Right cardiac atrium (tissue), 5 donors: ENCODE results near the gene FXYD1. TPM values are rescaled to one million over a fixed set of nuclear protein-coding genes. Genes with fewer than 3 reads are reported as not detected.

ENCODE experiments used
- ATAC-seq, 2 donors: fragments of 200-7000 bp; cut with Tn5 transposase; one replicate each; pipeline versions ENCODE4 v1.8.0 to v1.9.1; 2020; ENCODE audit warnings: moderate library complexity in 2 of 2, mild to moderate bottlenecking in 1 of 2
- DNase-seq, 3 donors: peaks; one replicate each; pipeline ENCODE4 v3.0.0-alpha.2; 2020
- H3K27ac ChIP-seq: one replicate; pipeline ENCODE4 v1.5.1; 2013; ENCODE audit warnings: mild to moderate bottlenecking, low read length, control low read depth, moderate library complexity
- H3K27me3 ChIP-seq: one replicate; pipeline ENCODE4 v1.6.1; 2013; ENCODE audit not compliant: control insufficient read depth, insufficient read depth
- H3K4me1 ChIP-seq: one replicate; pipeline ENCODE4 v1.6.1; 2013; ENCODE audit warnings: low read length; ENCODE audit not compliant: control insufficient read depth, insufficient read depth
- H3K4me3 ChIP-seq: one replicate; pipeline ENCODE4 v1.5.1; 2013; ENCODE audit warnings: low read length, control low read depth
- H3K9me3 ChIP-seq: one replicate; pipeline ENCODE4 v1.6.1; 2013; ENCODE audit warnings: low read length; ENCODE audit not compliant: control insufficient read depth
- WGBS: extraction: QIAGEN DNeasy Blood & Tissue Kit; methylation state at CpG from one replicate; pipeline ENCODE4 v1.1.7; 2013; 5-methylcytosine and 5-hydroxymethylcytosine counted together
- intact Hi-C, 4 donors: fragments of 100-400 bp; cut with DNase I; formaldehyde crosslinking; loops; one replicate each; pipeline versions ENCODE4 v1.11.0 to v1.14.0; 2022 to 2023
- polyA plus RNA-seq: library from polyadenylated mRNA; stranded (reverse); fragments of 200-250 nt; gene quantifications from one replicate; pipeline ENCODE4 v1.2.3, GENCODE V29; 2013
- total RNA-seq, 4 donors: library from RNA; stranded (reverse); fragmentation: NEBNext Ultra II Directional; extraction: Animal tissue kit (Norgen Biotek cat#: 25700); gene quantifications; one replicate each; pipeline ENCODE4 v1.2.1, GENCODE V29; 2021
- donor health status: healthy with polysubstance abuse.
- donor health status: DM: no; HTN: yes; CAD: no.
- donor health status: DM: no; HTN: no; CAD: no.
- donor health status: DM: no; HTN: yes; CAD: no; lungs with severe emphysema.
- donor health status: DM: yes; HTN: yes; CAD: no.

FXYD1 gene
- total and polyA plus RNA-seq, 5 donors = 289 to 544 (median 485) TPM

GRCh38 chr19:35107545-35107944 lies 31.1 kb upstream of the FXYD1 start:
- intact Hi-C loops = no loop called here
- no peaks in the 10 kb centered on the region for H3K27me3 ChIP-seq
- DNase-seq = peak in 2 of 3 donors; percentile 70 to 83
- no peak overlapping the region for H3K27ac ChIP-seq
- no peak overlapping the region for H3K4me3 ChIP-seq
- H3K4me1 ChIP-seq = no peaks in the 10 kb centered on the region
- WGBS = 31% methylated on average over 5 of the region's 5 CpGs
- H3K9me3 ChIP-seq = no peaks in the 10 kb centered on the region
- peak; percentile 76 to 86 for ATAC-seq

DNA sequence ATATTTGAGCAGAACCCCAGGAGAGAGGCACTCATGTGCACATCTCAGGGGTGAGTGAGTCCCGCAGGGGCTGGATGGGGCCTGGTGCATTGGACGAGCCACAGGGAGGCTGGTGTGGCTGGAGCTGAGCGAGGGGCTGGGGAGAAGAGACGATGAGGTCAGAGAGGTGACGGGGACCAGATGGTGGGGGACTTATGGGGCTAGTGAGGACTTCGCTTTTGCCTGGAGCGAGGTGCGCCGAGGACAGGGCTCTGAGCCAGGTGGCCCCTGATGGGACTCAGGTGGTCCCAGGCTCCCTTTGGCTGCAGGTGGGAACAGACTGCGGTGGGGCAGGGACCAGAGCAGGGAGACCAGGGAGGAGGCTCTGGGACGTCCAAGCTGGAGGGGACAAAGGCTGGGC lies 29.9 kb upstream of the FXYD1 start:
- no peaks in the 10 kb centered on the region for H3K9me3 ChIP-seq
- no peaks in the 10 kb centered on the region for H3K27me3 ChIP-seq
- intact Hi-C loops = no loop called here
- H3K4me1 ChIP-seq = no peaks in the 10 kb centered on the region
- H3K27ac ChIP-seq = no peak overlapping the region
- WGBS = 78% methylated on average over 11 of the region's 11 CpGs
- DNase-seq (no peak), ATAC-seq (no peak)
- no peak overlapping the region for H3K4me3 ChIP-seq

DNA sequence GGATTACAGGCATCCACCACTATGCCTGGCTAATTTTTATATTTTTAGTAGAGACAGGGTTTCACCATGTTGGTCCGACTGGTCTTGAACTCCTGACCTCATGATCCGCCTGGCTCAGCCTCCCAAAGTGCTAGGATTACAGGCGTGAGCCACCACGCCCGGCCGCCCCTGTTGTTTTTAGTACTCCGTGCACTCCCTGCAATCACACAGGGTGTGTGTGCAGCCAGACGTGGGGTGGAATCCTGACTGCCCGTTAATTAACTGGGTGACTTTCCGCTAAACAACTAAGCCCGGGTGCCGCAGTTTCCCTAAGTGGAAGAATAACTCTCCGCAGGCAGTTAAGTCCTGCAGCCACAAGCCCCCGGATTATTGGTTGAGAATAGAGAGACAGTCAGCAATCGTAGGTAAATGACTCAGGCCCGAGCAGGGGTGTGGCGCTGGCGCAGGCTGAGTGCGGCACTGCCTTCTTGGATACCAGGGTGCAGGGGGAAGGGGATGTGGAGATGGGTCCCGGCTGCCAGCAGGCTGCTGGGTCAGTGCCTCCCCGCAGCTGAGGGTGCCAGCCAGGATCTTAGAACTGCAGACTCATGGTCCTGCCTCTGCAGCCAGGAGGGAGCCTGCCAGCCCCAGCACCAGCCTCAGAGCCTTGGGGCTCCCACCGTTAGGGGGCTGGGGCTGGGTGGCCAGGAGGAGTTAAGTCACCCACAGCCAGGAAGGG lies 29.1 kb upstream of the FXYD1 start:
- no peak overlapping the region for H3K4me3 ChIP-seq
- DNase-seq (peak in 1 of 3 donors; percentile 39), ATAC-seq (no peak)
- intact Hi-C loops = no loop called here
- no peaks in the 10 kb centered on the region for H3K27me3 ChIP-seq
- H3K9me3 ChIP-seq = no peaks in the 10 kb centered on the region
- no peak overlapping the region for H3K27ac ChIP-seq
- WGBS = 79% methylated on average over 22 of the region's 22 CpGs
- H3K4me1 ChIP-seq = no peaks in the 10 kb centered on the region

GRCh38 chr19:35110974-35111373 lies 27.6 kb upstream of the FXYD1 start:
- WGBS = 45% methylated on average over 9 of the region's 9 CpGs
- ATAC-seq (no peak), DNase-seq (peak in 1 of 3 donors; percentile 19)
- no peaks in the 10 kb centered on the region for H3K4me1 ChIP-seq
- H3K4me3 ChIP-seq = no peak overlapping the region
- no peaks in the 10 kb centered on the region for H3K27me3 ChIP-seq
- intact Hi-C loops = no loop called here
- no peak overlapping the region for H3K27ac ChIP-seq
- no peaks in the 10 kb centered on the region for H3K9me3 ChIP-seq

- WGBS = 87% methylated on average over 15 of the region's 15 CpGs
- Histone ChIP-seq H3K4me3 (no peak overlapping the region), H3K27me3 (no peaks in the 10 kb centered on the region), H3K27ac (no peak overlapping the region), H3K4me1 (no peaks in the 10 kb centered on the region), H3K9me3 (no peaks in the 10 kb centered on the region)
- intact Hi-C loops = no loop called here
- no peak for ATAC-seq
- peak in 2 of 3 donors; percentile 33 to 44 for DNase-seq
Measured at GRCh38 chr19:35112995-35113688, 25.5 kb upstream of the FXYD1 start.

DNA sequence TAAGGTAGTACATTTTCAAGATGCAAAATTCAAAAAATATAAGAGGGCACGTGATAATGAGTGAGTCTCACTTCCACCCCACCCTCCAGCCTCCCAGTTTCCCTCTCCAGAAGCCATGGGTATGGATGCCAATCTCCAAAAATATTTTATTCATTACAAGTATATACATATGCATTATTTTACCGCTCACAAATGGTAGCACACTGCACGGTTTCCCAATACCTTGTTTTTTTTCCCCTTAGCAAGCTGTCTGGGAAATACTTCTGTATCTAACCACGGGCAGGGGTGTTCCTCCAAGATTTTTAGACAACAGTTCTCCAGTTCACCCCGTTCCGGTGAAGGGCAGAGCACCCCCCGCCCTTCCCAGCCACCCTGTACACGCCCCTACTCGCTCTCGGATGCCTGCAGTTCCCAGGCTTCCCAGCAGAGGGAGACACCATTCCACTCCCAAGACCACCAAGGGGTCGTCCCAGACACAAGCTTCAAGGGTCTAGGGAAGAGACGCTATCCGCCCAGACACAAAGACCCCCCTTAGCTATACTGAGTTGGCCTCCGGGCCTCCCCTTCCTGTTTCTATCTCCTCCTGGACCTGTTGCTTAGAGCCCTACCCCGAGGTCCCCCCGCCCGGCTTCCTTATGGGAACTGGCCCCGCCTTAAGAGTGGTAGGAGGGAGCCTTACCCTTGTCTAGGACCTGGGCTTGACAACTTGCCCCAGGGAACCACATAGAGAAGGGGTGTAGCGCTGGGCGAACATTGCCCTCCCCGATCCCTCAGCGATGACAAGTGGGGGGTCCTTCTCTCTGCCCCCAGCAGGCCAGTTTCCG lies 24.1 kb upstream of the FXYD1 start:
- Histone ChIP-seq H3K27ac (no peak overlapping the region), H3K4me1 (no peaks in the 10 kb centered on the region), H3K9me3 (no peaks in the 10 kb centered on the region), H3K4me3 (peak overlapping the region; percentile 26), H3K27me3 (no peaks in the 10 kb centered on the region)
- ATAC-seq = peak; percentile 80 to 82
- 9% methylated on average over 23 of the region's 23 CpGs for WGBS
- DNase-seq = peak; percentile 69 to 92 (median 90)
- intact Hi-C loops = loop anchor here in 1 of 4 donors (1.0 kb wide), 1 partner anchor 21 kb away; the partner anchor contains the start of gene LGI4

GRCh38 chr19:35115177-35115951 lies 23.3 kb upstream of the FXYD1 start, which contains the start of gene FXYD3:
Gene FXYD3, plus strand, starts transcription at chr19:35115823. Its CDS starts 3,554 bp downstream, at chr19:35119377.
- no peaks in the 10 kb centered on the region for H3K4me1 ChIP-seq
- H3K4me3 ChIP-seq = peak within 1 kb of the TSS; percentile 26
- no peak within 1 kb of the TSS for H3K27ac ChIP-seq
- no peaks in the 10 kb centered on the region for H3K9me3 ChIP-seq
- ATAC-seq (peak; percentile 30 to 38), DNase-seq (peak in 2 of 3 donors; percentile 64 to 78)
- intact Hi-C loops = no loop called here
- no peaks in the 10 kb centered on the region for H3K27me3 ChIP-seq
- WGBS = 58% methylated on average over 14 of the region's 14 CpGs

GRCh38 chr19:35116072-35116801 lies 22.4 kb upstream of the FXYD1 start:
- no peaks in the 10 kb centered on the region for H3K9me3 ChIP-seq
- DNase-seq (peak in 2 of 3 donors; percentile 28 to 43), ATAC-seq (no peak)
- no peak overlapping the region for H3K27ac ChIP-seq
- no peak overlapping the region for H3K4me3 ChIP-seq
- WGBS = 84% methylated on average over 13 of the region's 13 CpGs
- intact Hi-C loops = no loop called here
- no peaks in the 10 kb centered on the region for H3K27me3 ChIP-seq
- H3K4me1 ChIP-seq = no peaks in the 10 kb centered on the region

DNA sequence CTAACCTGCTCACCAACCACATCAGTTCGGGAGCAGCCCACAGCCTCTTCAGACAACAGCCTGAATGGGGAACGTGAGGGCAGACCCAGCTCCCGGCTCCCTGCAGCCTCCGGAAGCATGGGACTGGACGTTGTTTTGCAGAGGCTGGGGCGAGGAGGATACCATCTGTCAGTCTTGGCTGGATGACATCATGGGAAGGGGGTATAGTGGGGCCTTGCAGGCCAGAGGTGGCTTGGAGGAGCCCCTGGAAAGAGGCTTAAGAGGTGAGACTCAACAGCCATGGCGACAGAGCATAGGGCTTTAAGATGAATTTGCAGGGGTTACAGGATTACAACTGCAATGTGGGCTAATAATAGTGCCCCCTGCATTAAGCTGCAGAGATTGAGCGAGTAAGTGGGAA lies 21.5 kb upstream of the FXYD1 start:
- Histone ChIP-seq H3K4me3 (no peak overlapping the region), H3K27me3 (no peaks in the 10 kb centered on the region), H3K27ac (no peak overlapping the region), H3K9me3 (no peaks in the 10 kb centered on the region), H3K4me1 (no peaks in the 10 kb centered on the region)
- 54% methylated on average over 8 of the region's 8 CpGs for WGBS
- ATAC-seq (no peak), DNase-seq (peak in 2 of 3 donors; percentile 3 to 13)
- intact Hi-C loops = no loop called here

- WGBS = 73% methylated on average over 11 of the region's 11 CpGs
Measured at GRCh38 chr19:35117799-35118198, 20.8 kb upstream of the FXYD1 start.

More at GRCh38 chr19:35117799-35118198, 20.8 kb upstream of the FXYD1 start:
- Histone ChIP-seq H3K27me3 (no peaks in the 10 kb centered on the region), H3K9me3 (no peaks in the 10 kb centered on the region), H3K27ac (no peak overlapping the region), H3K4me3 (no peak overlapping the region), H3K4me1 (no peaks in the 10 kb centered on the region)
- intact Hi-C loops = no loop called here
- ATAC-seq (no peak), DNase-seq (peak in 2 of 3 donors; percentile 27 to 37)
